Ecto neural progenitor cell (in vitro differentiated cells): ENCODE data around the gene ZNF618.

Source experiments
- DNase-seq: peaks from one replicate; pipeline ENCODE4 v3.0.0-alpha.2; 2018; ENCODE audit warnings: low spot score

Gene ZNF618

DNA sequence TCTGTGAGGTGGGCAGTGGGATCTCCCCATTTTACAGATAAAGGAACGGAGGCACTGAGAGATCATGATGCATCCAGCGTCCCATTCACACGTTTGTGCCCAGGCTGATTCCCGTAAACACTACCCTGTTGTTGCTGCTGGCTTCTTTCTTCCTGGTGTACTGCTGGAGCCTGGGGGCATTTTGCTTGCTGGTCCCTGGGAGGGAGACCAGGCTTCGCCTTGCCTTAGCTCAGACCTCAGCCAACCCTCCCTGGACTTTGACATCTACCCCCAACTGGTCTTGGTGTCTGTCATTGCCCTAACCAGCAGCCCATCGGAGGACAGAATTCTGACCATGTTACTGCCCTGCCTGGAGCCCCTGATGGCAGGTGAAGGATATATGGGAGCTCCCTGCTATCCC is 82.4 kb downstream of the ZNF618 start:
- DNase-seq, result no peak

DNA sequence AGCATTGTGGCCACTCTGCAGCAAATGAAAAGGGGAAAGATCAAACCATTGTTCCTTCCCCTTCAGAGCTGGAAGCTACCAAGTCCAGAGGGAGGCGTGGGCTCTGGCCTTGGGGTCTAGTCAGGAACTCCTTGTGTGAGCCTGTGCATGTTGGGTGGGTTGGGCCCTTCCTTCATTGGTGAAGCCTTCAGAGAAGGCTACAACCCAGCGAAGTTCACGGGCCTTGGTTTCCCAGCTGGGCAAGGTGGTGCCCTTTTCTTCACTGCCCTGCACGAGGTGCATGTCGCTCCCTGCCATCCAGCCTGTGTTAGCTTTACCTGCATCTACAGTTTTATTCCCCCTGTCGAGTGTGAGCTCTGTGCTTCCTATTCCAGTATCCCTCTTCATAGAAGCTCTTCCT is 84.7 kb downstream of the ZNF618 start:
- no peak for DNase-seq

DNA sequence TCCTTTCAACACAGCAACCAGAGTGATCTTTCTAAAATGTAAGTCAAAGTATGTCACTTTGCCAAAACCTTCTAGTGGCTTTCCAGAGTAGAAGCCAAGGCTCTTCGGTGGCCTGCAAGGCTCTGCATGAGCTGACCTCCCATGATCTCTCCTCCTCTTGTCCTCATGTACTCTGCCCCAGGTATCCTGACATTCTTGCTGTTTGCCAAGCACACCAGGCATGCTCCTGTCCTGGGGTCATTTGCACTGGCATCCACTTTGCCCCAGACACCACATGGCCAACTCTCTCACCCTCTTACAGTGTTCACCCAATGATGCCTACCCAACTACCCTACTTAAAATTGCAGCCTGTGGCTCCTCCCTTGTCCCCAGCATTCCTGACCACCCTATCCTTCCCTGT is 86.3 kb downstream of the ZNF618 start:
- no peak for DNase-seq

DNA sequence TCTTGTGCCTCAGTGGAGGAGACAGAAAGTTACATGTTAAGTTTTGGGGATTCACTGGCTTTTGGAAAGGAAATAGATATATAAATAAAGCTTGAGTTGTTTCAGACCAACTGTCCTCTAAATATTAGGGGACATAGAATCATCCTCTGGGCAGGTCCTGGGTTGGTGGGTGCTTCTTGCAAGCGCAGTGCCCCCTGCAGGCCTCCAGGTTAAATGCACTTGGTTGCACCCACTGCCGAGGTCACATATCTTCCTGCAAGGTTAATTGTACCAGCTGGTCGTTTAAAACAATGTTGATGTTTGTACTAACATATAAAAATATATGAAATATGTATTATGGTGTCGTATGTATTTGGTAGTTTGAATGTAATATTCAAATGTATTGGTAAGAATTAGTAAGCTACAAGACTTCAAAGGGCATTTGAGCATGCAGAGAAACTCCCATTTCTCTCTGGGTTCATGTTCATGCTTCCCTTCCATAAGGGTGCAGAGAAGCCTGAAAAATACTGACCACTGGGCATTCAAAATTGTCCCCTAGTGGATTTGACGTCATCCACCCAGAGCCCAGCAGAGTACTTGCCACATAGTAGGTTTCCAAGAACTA is 87.0 kb downstream of the ZNF618 start:
- DNase-seq, result peak; percentile 65

DNA sequence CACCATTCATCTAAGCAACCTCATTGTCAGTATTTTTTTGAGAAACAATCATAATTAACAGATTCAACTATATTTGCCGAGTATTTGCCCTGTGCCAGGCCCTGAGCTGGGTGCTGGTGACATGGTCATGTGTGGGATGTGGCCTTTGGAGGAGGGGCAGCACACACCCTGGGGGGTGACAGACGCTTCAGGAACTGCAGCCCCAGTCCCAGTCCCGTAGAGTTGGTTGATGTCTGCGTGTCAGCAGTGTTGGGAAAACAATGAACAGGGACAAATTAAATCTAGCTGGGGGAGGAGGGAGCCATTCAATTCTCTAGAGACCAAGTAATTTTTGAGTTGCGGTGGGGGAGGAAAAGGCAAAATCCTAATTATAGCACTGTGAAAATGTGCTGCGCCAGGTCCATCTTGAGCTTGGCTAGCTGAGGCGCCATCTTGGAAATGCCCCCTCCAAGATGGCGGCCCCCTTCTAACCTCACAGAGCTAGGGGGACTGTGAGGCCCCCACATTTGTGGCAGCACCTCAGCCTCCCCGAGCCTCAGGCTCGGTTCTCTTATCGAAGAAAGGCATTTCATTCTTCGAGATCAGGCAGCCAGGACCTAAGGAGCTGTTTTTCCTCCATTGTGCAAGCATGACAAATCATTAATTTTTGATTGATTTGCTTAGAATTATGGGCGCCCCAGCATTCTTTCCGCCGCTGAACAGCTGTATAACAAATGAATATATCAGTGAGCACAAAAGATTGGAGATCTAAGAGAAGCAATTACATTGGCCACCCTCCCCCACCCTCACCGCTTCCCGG is 87.8 kb downstream of the ZNF618 start:
- no peak for DNase-seq

DNA sequence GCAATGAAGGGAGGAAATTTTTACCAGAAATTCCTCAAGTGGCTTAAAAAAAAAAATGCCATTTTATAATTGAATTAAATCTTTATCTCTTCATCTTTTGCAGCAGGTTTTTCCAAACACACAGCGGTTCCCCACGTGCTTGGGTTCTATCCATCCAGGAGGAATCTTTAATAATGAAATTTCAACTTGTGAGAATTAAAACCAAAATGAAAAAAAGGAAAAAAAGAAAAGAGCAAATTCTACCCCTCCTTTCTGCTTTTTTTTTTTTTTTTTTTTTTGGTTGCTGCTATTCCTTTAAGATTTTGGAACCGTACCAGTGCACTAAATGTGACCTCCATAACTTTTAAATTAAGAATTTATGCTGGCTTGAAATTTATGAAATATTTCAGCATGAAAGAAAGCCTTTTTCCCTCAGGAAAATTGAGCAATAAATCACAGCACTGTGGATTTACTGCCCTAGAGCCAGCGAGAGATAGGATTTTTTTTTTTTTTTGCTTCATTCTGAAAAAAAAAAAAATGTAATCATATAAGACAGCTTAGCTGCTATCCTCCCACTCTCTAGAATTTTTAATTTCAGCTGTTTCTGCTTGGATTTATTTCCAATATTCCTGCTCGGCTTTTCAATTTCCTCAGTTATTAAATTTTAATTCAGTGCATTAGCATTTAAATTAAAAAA is 88.5 kb downstream of the ZNF618 start:
- DNase-seq, result no peak

DNA sequence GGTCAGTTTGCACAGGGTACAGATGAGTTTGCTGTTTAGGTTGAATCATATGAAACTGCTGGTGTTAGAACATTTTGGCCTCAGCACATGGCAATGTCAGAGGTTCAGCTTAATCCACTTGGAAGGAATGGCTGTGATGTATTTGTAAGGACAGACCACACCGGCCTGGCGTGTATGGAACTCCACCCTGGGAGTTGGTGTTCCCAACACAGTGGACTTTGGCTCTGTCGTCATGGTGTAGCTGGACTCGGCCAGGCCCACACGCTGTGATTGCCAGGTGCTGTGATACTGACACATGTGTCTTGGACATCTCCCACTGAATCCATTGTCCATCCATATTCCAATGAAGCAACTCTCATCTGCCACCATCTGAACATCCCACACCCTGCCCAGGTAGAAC is 90.3 kb downstream of the ZNF618 start:
- no peak for DNase-seq

DNA sequence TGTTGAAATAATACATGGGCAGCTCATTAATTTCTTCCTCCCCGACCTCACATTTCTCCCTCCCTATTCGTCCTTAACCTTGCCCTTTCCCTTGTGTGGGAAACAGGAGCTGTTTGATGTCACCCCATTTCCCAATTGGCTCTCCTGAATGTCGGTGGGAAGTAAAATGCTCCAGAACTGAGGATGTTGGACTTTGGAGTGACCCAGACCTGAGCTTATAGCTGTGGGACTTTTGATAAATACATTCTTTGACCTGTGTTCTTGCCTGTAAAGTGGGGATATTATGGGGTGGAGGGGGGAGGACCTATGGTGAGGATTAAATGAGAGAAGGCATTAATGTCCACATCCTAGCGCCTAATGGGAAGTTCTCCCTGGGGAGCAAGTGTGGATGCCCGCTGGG is 91.3 kb downstream of the ZNF618 start:
- DNase-seq, result no peak

DNA sequence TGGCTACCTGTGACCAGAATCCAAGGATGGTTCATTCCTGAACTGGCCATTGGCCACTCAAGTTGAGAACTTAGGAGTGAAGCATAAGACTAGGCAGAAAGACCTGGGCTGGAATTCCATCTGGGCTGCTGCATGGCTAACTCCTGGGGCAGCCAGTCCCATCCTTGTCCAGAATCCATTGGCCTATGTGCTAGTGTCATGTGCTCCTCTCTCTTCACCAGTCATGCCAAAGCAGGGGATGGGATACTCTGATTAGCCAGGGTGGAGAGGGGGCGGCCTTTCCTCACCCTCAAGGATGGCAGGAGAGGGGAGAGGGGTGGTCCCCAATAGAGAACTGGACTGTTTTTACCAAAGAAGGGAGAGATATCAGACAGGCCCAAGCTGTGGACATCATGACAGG is 93.2 kb downstream of the ZNF618 start:
- no peak for DNase-seq

DNA sequence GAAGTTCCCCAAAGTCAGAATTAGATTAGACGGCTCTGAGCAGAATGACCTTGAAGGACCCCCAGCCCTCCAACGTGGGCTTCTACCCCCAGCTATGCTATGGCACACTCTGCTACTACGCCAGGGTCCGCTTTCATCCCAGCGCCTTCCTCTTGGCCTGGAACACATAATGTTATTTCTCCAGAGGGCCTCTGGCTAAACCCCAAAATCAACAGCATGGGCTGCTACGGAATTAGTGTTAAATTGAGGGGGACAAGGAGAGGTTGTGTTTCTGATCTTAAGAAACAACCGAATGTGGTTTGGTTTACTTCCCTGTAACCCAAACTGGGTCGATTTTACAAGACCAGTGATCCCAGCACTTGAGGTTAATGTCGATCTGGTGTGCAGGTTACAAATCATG is 97.1 kb downstream of the ZNF618 start:
- DNase-seq, result no peak

DNA sequence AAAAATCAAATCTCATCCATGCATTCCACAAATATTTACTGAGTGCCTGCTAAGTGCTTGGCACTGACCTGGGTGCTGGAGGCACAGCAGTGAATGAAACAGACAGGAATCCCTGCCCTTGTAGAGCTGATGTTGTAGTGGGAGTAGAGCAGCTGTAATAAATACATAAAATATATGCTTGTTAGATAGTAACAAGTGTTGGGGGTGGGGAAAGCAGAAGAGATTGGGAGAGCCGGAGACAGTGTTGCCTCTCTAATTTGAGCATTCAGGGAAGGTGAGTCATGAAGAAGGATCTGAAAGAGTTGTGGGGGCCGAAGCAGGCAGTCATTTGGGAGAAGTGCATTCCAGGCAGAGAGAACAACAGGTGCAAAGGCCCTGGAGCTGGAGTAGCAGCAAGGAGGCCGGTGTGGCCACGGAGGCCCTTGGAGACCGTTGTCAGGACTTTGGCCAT is 97.9 kb downstream of the ZNF618 start:
- no peak for DNase-seq

DNA sequence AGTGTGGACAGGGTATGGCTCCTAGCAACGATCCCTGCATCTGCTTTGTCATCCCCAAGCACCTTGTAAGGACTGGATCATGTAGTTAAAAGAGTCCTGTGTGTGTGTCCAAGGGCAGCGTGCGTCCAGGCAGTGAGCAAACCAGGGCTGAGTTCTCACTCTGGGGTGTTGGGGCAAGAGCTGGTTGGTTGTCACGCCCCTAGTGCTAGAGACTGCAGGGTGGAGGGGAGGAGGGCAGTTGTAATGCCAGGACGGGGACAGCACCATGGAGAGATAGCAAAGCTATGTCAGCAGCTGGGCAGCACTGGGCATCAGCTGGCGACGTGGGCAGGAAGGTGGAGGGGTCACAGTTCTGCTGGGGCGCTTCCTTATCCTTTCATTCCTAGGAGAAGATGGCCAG is 100.8 kb downstream of the ZNF618 start:
- DNase-seq, result no peak

DNA sequence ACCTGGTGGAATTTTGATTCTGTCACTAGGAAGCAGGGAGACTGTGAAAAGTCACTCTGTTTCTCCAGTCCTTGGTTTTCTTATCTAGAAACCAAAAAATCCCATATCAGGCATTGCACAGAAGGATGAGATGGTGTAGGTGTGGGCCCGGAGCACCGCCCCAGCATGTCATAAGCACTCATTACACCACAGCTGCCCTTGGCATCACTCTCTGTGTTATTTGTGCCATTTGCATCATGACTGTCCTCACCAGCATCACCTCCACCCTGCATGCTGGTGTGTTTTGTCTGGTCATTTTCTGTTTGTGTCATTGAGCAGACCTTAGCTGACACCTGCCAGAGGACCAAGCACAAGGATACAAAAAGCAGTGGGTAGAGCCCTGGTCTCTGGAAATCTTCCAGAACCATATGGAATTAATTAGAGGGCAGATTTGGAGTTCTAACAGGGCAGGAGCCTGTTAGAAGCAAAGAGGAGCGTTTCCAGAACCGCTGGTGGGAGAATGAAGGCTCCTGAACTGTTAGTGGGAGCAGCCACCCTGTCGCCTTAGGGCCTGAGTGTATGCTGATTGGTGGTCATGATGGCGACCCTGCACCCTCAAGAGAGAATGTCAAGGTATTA is 102.7 kb downstream of the ZNF618 start:
- no peak for DNase-seq

DNA sequence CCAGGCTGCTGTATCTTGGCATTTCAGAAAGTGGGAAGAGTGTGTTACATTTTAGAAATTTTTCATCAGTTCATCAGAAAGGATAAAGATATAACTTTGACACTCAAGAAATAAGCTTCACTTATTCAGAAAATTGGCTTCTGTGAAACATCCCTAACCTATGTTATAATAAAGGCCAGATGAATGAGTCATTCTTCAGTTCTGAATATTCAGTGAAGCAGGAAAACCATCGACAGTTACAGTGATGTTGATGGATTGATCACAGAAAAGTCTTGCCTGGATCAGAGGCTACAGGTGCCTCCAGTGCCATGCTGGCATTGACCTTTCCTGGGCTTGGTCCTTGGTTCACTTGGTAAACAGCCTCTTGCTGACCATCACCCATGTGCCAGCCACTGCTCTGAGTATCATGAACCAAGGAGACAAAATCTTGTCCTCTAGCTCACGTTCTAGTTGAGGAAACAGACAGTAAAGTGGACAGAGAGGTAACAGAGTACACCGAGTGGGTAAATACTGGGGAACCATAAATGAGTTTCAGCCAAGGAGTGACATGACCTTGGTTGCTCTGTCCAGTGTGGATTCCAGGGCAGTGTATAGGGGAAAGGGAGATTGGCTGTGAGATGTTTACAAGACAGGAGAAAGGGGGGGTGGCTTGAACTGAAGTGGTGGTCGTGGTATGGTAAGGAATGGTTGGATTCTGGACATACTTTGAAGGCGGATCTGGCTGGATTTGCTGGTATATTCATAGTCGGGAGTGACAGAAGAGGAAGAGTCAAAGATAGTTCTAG is 103.4 kb downstream of the ZNF618 start:
- no peak for DNase-seq

DNA sequence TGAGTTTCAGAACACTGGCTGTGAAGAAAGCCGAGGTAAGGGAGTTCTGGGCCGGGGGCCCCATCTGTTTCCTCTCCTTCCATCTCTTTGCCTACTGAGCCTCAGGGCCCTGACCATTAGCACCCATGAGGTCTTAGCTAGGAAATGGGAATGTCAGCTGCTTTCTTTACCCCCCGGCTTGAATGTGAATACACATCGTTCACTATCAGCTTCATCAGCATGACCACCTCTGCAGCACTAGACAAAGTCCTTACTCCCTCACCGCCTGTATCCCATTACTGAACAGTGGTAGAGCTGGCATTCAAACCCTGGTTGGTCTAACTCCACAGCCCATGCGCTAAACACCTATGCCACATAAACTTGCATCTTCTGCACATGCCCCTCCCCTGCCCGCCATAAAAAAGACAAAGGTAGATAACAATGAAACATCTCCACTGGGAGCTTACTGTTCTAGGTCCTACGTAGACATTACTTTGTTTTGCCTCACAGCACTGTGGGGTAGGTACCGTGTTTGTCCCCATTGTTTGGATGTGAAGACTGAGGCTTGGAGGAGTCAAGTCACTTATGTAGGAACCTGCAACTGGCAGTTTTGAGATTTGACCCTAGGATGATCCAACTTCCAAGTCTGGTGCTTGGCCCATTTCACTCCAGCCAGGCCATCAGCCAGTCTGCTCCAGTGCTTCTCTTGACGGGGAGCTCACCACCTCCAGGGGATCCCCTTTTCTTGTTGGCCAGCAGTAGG is 108.7 kb downstream of the ZNF618 start:
- DNase-seq, result no peak

DNA sequence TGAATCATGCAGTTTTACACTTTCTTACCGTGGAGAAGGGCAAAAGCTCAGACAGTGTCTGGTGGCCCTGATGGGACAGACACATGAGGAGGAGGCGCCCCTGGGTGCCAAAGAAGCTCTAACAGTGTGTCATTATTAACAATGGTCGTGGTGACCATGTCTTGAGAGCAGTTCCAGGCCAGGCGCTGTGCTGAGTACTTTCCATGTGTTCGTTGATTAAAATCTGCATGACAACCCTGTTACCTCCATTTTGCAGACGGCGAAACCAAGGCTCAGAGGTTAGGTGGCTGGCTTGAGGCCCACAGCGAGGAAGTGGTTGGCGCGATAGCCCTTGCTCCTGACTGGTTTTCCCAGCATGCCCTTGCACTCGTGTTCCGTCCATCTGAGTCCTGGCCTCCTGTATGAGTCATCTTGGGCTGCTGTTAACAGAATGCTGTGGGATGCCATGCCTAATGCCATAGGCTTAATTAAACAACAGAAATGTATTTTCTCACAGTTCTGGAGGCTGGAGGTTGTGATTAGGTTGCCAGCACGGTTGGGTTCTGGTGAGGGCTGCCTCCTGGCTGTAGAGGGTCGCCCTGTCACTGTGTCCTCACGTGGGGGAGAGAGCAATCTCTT is 110.0 kb downstream of the ZNF618 start:
- no peak for DNase-seq

DNA sequence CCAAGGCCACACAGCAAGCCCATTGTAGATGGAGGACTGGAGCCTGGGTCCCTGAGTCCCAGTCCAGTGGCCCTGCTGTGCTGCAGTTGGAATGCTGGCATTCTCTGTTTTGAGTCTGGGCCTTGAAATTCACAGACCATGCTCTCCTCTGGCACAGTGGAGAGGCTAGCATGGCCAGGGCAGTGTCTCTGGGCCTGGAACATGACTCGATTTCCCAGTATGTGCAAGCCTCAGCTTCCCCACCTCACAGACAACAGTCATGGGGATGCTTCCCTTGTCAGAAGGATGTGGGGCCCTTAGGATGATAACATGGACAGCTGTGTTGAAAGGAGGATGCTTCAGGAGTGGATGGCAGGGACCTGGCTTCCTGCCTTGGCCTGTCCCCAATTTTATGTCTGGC is 110.8 kb downstream of the ZNF618 start:
- DNase-seq, result no peak

DNA sequence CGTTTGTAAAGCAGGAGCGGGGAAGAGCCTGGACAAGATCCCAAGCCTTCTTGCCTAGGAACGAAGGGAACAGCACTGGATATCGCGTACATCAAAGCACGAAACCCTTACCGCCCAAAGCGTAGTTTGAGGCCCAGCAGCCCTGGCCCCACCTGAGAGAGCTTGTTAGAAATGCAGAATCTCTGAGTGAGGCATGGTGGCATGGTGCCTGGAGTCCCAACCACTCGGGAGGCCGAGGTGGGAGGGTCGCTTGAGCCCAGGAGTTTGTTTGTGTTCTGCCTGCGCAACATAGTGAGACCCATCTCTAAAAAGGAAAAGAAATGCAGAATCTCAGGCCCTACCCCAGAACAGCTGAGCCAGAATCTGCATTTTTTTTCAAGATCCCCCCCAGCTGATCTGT is 111.4 kb downstream of the ZNF618 start:
- no peak for DNase-seq

DNA sequence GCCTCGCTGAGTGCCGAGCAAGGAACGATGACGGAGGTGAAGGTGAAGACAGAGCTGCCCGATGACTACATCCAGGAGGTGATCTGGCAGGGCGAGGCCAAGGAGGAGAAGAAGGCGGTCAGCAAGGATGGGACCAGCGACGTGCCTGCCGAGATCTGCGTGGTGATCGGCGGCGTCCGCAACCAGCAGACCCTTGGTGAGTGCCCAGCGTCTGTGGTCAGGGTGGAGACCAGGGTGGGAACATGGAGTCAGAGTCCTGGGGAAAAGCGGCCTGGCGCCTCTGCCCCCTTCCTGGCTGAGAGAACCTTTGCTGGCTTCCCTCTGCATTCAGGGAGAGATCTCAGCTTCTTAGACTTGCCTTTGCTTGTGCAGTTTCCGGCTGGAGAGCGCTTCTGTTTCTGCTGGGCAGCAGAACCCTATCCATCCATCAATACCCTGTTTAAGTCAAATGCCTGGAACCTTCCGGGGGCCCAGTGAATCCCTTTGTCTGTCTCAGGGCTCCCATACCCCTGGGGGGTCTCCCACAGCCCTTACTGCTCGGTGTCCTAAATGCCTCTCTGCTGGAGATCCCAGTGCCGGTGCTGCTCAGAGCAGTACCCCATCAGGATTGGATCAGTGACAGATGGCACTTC is 112.4 kb downstream of the ZNF618 start:
- no peak for DNase-seq

DNA sequence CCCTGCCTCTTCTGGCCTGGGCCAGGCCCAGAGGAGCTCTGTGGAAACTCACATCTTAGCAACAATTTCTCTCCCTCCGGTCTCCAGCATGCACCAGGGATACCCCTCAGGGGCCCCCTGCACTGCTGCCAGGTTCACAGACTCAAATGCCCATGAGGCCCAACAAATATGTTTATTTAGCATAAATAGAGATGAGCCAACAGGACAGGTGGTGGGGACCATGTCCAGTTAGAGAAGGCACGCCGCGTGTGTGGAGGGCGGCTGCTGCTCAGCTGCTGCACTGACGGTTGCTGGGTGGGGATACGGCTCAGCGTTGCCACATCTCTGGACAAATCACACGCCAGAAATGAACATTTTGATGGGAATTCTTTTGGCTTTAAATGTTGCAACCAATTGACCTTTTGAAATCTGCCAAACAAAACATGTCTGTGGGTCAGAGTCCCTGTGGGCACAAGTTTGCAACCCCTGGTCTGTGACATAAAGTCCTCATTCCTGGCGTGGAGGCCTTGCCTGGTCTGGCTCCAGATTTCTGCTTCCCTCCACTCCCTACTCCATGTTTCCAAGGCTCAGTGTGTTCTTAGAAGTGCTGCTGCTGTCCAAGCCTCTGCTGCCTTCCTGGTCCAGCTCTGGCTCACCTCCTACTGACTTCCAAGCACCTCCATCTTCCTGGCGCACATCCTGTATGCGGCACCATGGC is 113.1 kb downstream of the ZNF618 start:
- DNase-seq, result no peak
